ENCODE data around the gene SPSB1.
A peak's percentile ranks its signal among the peaks of the same experiment; 100 is the strongest.

The SPSB1 gene

GRCh38 chr1:9292361-9293240, at the start of gene SPSB1:
TSS of gene SPSB1 (plus strand) at chr1:9292894. CDS start at chr1:9355892, 62,998 bp downstream.
- Mint-ChIP-seq H3K4me1 (peaks cover 29% of the 10 kb centered on the region), H3K27ac (peak within 1 kb of the TSS; percentile 89 to 96 (median 90)), H3K36me3 (ENCODE audit: low read depth) (peaks cover 10% of the 10 kb centered on the region), H3K27me3 (ENCODE audit: low read depth) (no peaks in the 10 kb centered on the region), H3K4me3 (peak within 1 kb of the TSS; percentile 77 to 89 (median 89)), H3K9me3 (peaks cover 11% of the 10 kb centered on the region)
- TF ChIP-seq CTCF (IDR thresholded peaks at IDR 0.05; ENCODE audit: unreplicated experiment in 3 of 3) = no peak

- H3K4me3 Mint-ChIP-seq = no peak overlapping the region
- TF ChIP-seq CTCF (IDR thresholded peaks at IDR 0.05; ENCODE audit: unreplicated experiment in 3 of 3) = no peak
These were observed 49.5 kb upstream of the SPSB1 start for GRCh38 chr1:9243066-9243739.

GRCh38 chr1:9244501-9245229, 48.0 kb upstream of the SPSB1 start:
- peaks cover 7% of the 10 kb centered on the region for H3K27me3 Mint-ChIP-seq (ENCODE audit: low read depth)
- H3K4me1 Mint-ChIP-seq = peaks cover 29% of the 10 kb centered on the region
- no peak overlapping the region for H3K4me3 Mint-ChIP-seq
- no peaks in the 10 kb centered on the region for H3K9me3 Mint-ChIP-seq
- H3K36me3 Mint-ChIP-seq (ENCODE audit: low read depth) = peaks cover 33% of the 10 kb centered on the region
- H3K27ac Mint-ChIP-seq = no peak overlapping the region
- no peak for TF ChIP-seq CTCF (IDR thresholded peaks at IDR 0.05; ENCODE audit: unreplicated experiment in 3 of 3)

More at GRCh38 chr1:9243066-9243739, 49.5 kb upstream of the SPSB1 start:
- Mint-ChIP-seq H3K27ac (no peak overlapping the region), H3K27me3 (ENCODE audit: low read depth) (peaks cover 7% of the 10 kb centered on the region), H3K9me3 (no peaks in the 10 kb centered on the region), H3K36me3 (ENCODE audit: low read depth) (peaks cover 34% of the 10 kb centered on the region), H3K4me1 (peaks cover 37% of the 10 kb centered on the region)

GRCh38 chr1:9245230-9245619, 47.5 kb upstream of the SPSB1 start:
- H3K4me1 Mint-ChIP-seq = peaks cover 24% of the 10 kb centered on the region
- TF ChIP-seq CTCF (IDR thresholded peaks at IDR 0.05; ENCODE audit: unreplicated experiment in 3 of 3) = no peak
- H3K27me3 Mint-ChIP-seq (ENCODE audit: low read depth) = peaks cover 2% of the 10 kb centered on the region
- peaks cover 33% of the 10 kb centered on the region for H3K36me3 Mint-ChIP-seq (ENCODE audit: low read depth)
- no peaks in the 10 kb centered on the region for H3K9me3 Mint-ChIP-seq
- no peak overlapping the region for H3K27ac Mint-ChIP-seq
- no peak overlapping the region for H3K4me3 Mint-ChIP-seq

GRCh38 chr1:9245661-9246060, 47.0 kb upstream of the SPSB1 start:
- no peaks in the 10 kb centered on the region for H3K27me3 Mint-ChIP-seq (ENCODE audit: low read depth)
- H3K27ac Mint-ChIP-seq = no peak overlapping the region
- peaks cover 23% of the 10 kb centered on the region for H3K4me1 Mint-ChIP-seq
- H3K9me3 Mint-ChIP-seq = no peaks in the 10 kb centered on the region
- TF ChIP-seq CTCF (IDR thresholded peaks at IDR 0.05; ENCODE audit: unreplicated experiment in 3 of 3) = no peak
- no peak overlapping the region for H3K4me3 Mint-ChIP-seq
- H3K36me3 Mint-ChIP-seq (ENCODE audit: low read depth) = peaks cover 30% of the 10 kb centered on the region

All from nephron (organoid).